IMR-90 (cell line): Measurements from ENCODE around the gene CGB5. TPM values are rescaled to one million over a fixed set of nuclear protein-coding genes. Genes with fewer than 3 reads are reported as not detected.

Experiments
- ATAC-seq: fragments of 200-7000 bp; cut with Tn5 transposase; 2 replicates; pipeline ENCODE4 v1.9.1; 2020; ENCODE audit warnings: low read depth, mild to moderate bottlenecking, moderate library complexity
- BruUV-seq: library from RNA; stranded (reverse); fragments of 400-500 nt; replicated peaks from 2 replicates; lab custom pipeline; 2021; lab: Mats Ljungman, UMichigan
- CTCF ChIA-PET: fragments of 300-600 bp; formaldehyde crosslinking; extraction: SDS; loops from one replicate; lab custom pipeline; 2021; ENCODE audit warnings: antibody characterized with exemption; lab: Yijun Ruan, JAX
- POLR2A ChIA-PET: fragments of 300-600 bp; sonication (Branson Sonifier 250); formaldehyde crosslinking; loops from one replicate; lab custom pipeline; 2022; ENCODE audit warnings: antibody characterized with exemption; ENCODE audit not compliant: unreplicated experiment; lab: Charles Lee
- DNase-seq: peaks from one replicate; pipeline ENCODE4 v3.0.0; 2013
- H2AFZ ChIP-seq: replicated peaks from 2 replicates; pipeline ENCODE3; 2013; ENCODE audit warnings: low read length, mild to moderate bottlenecking; ENCODE audit not compliant: poor library complexity
- H2AK5ac ChIP-seq: 2 replicates; pipeline ENCODE4 v1.6.1; 2013; ENCODE audit warnings: low read depth, low read length, inconsistent platforms
- H2AK9ac ChIP-seq: replicated peaks from 2 replicates; pipeline ENCODE3; 2013; ENCODE audit warnings: mild to moderate bottlenecking, low read depth, low read length, moderate library complexity; ENCODE audit not compliant: poor library complexity
- H2BK120ac ChIP-seq: 2 replicates; pipeline ENCODE4 v1.6.1; 2013; ENCODE audit warnings: low read depth, low read length, inconsistent platforms
- H2BK15ac ChIP-seq: 3 replicates; pipeline ENCODE4 v1.6.1; 2013; ENCODE audit warnings: low read depth, low read length, inconsistent platforms
- H2BK20ac ChIP-seq: 2 replicates; pipeline ENCODE4 v1.6.1; 2013; ENCODE audit warnings: low read depth, mild to moderate bottlenecking, inconsistent platforms, low read length, moderate library complexity
- H2BK5ac ChIP-seq: 2 replicates; pipeline ENCODE4 v1.6.1; 2013; ENCODE audit warnings: mild to moderate bottlenecking, low read depth, low read length, inconsistent platforms; ENCODE audit not compliant: poor library complexity, severe bottlenecking
- H3K14ac ChIP-seq: replicated peaks from 2 replicates; pipeline ENCODE4 v1.6.1; 2013; ENCODE audit warnings: low read depth, low read length, inconsistent platforms
- H3K18ac ChIP-seq: 2 replicates; pipeline ENCODE4 v1.6.1; 2013; ENCODE audit warnings: low read depth, low read length, control low read depth
- H3K23ac ChIP-seq: 2 replicates; pipeline ENCODE4 v1.6.1; 2013; ENCODE audit warnings: low read depth, low read length, inconsistent platforms
- H3K27ac ChIP-seq: 2 replicates; pipeline ENCODE4 v1.5.1; 2013; ENCODE audit warnings: mild to moderate bottlenecking, control low read depth, low read length; ENCODE audit not compliant: insufficient read depth
- H3K27me3 ChIP-seq: 2 replicates; pipeline ENCODE4 v1.6.1; 2013; ENCODE audit warnings: low read length; ENCODE audit not compliant: control insufficient read depth, insufficient read depth
- H3K36me3 ChIP-seq: 2 replicates; pipeline ENCODE4 v1.6.1; 2013; ENCODE audit warnings: low read length, mixed read lengths; ENCODE audit not compliant: control insufficient read depth, insufficient read depth
- H3K4ac ChIP-seq: 2 replicates; pipeline ENCODE4 v1.6.1; 2013; ENCODE audit warnings: low read depth, low read length, inconsistent platforms
- H3K4me1 ChIP-seq: 2 replicates; pipeline ENCODE4 v1.6.1; 2013; ENCODE audit warnings: low read length, mixed read lengths; ENCODE audit not compliant: control insufficient read depth, insufficient read depth
- H3K4me2 ChIP-seq: 2 replicates; pipeline ENCODE4 v1.6.1; 2013; ENCODE audit warnings: low read depth, mild to moderate bottlenecking, control low read depth, low read length, moderate library complexity
- H3K4me3 ChIP-seq: 2 replicates; pipeline ENCODE4 v1.5.1; 2013; ENCODE audit warnings: low read depth, mild to moderate bottlenecking, control low read depth, low read length, moderate library complexity; ENCODE audit not compliant: insufficient read depth
- H3K56ac ChIP-seq: 2 replicates; pipeline ENCODE4 v1.6.1; 2013; ENCODE audit warnings: low read length, inconsistent platforms; ENCODE audit not compliant: insufficient read depth; ENCODE audit errors: extremely low read depth
- H3K79me1 ChIP-seq, 2 experiments: 2 replicates each; pipeline ENCODE4 v1.6.1; 2013; ENCODE audit warnings: low read length in 2 of 2, inconsistent platforms in 1 of 2, low read depth in 1 of 2
- H3K9ac ChIP-seq: 2 replicates; pipeline ENCODE4 v1.6.1; 2013; ENCODE audit warnings: low read depth, low read length, control low read depth
- H3K9me1 ChIP-seq: 2 replicates; pipeline ENCODE4 v1.6.1; 2013; ENCODE audit warnings: low read length, inconsistent platforms; ENCODE audit not compliant: insufficient read depth
- H3K9me3 ChIP-seq: 2 replicates; pipeline ENCODE4 v1.6.1; 2013; ENCODE audit warnings: low read length; ENCODE audit not compliant: control insufficient read depth, insufficient read depth
- H4K20me1 ChIP-seq: 2 replicates; pipeline ENCODE4 v1.6.1; 2013; ENCODE audit warnings: low read length, inconsistent platforms; ENCODE audit not compliant: insufficient read depth
- H4K5ac ChIP-seq: 2 replicates; pipeline ENCODE4 v1.6.1; 2013; ENCODE audit warnings: mild to moderate bottlenecking, low read depth, low read length, control low read depth
- H4K8ac ChIP-seq, 2 experiments: 2 replicates each; pipeline ENCODE4 v1.6.1; 2013; ENCODE audit warnings: low read depth in 2 of 2, low read length in 2 of 2, control low read depth in 1 of 2, inconsistent platforms in 1 of 2
- H4K91ac ChIP-seq: 2 replicates; pipeline ENCODE4 v1.6.1; 2013; ENCODE audit warnings: low read depth, low read length, inconsistent platforms; ENCODE audit not compliant: insufficient read depth
- BHLHE40 ChIP-seq: fragments of 150-350 bp; IDR thresholded peaks from 2 replicates; pipeline ENCODE4 v1.6.1; 2016; ENCODE audit warnings: mild to moderate bottlenecking, low read depth, low read length
- CEBPB ChIP-seq: IDR thresholded peaks from 2 replicates; pipeline ENCODE4 v1.6.1; 2012; ENCODE audit warnings: low read depth, low read length, improper control_type of control experiment
- CHD1 ChIP-seq: IDR thresholded peaks from 2 replicates; pipeline ENCODE4 v1.6.1; 2012; ENCODE audit warnings: low read depth, low read length, improper control_type of control experiment
- FOS ChIP-seq: fragments of 150-350 bp; IDR thresholded peaks from 2 replicates; pipeline ENCODE4 v1.6.1; 2016; ENCODE audit warnings: low read depth, low read length
- MAFK ChIP-seq: IDR thresholded peaks from 2 replicates; pipeline ENCODE4 v1.6.1; 2012; ENCODE audit warnings: low read depth, low read length, improper control_type of control experiment
- MXI1 ChIP-seq: IDR thresholded peaks from 2 replicates; pipeline ENCODE4 v1.6.1; 2012; ENCODE audit warnings: low read depth, mild to moderate bottlenecking, low read length, moderate library complexity, borderline replicate concordance
- NFE2L2 ChIP-seq: fragments of 150-350 bp; IDR thresholded peaks from 2 replicates; pipeline ENCODE4 v1.6.1; 2016; ENCODE audit warnings: low read depth, mild to moderate bottlenecking, low read length
- POLR2A ChIP-seq: IDR thresholded peaks from 2 replicates; pipeline ENCODE4 v1.6.1; 2012; ENCODE audit warnings: mild to moderate bottlenecking, low read depth, low read length
- RAD21 ChIP-seq: IDR thresholded peaks from 2 replicates; pipeline ENCODE4 v1.6.1; 2012; ENCODE audit warnings: low read length, improper control_type of control experiment
- RCOR1 ChIP-seq: IDR thresholded peaks from 2 replicates; pipeline ENCODE4 v1.6.1; 2012; ENCODE audit warnings: mild to moderate bottlenecking, low read length, improper control_type of control experiment; ENCODE audit not compliant: insufficient replicate concordance
- RFX5 ChIP-seq: IDR thresholded peaks from 2 replicates; pipeline ENCODE4 v1.8.0; 2012; ENCODE audit warnings: low read depth, mild to moderate bottlenecking, low read length, moderate library complexity
- WGBS, 2 experiments: methylation state at CpG; one replicate each; pipeline versions ENCODE4 v1.1.5 to v1.1.7; 2013; ENCODE audit warnings: missing lambda C conversion rate in 2 of 2; ENCODE audit not compliant: insufficient read length in 1 of 2; ENCODE audit errors: extremely low coverage in 2 of 2; 5-methylcytosine and 5-hydroxymethylcytosine counted together
- dilution Hi-C: fragments of 300-500 bp; cut with HindIII; formaldehyde crosslinking; loops from one replicate; pipeline ENCODE4 v1.14.3; 2018; ENCODE audit warnings: low sequenced_read_pairs; ENCODE audit not compliant: unreplicated experiment
- in situ Hi-C: fragments of 300-500 bp; cut with MboI; formaldehyde crosslinking; loops from 3 replicates; pipeline ENCODE4 v1.14.3; 2019; ENCODE audit warnings: low sequenced_read_pairs, inconsistent platforms, mixed read lengths
- intact Hi-C: fragments of 100-400 bp; cut with micrococcal nuclease; formaldehyde crosslinking; loops from 2 replicates; pipeline ENCODE4 v1.10.0; 2022
- polyA plus RNA-seq, 3 experiments: library from polyadenylated mRNA; depleted of rRNA; stranded (reverse); fragments of >200 nt; gene quantifications; 2 replicates each; pipeline ENCODE4 v1.2.3, GENCODE V29; 2012; ENCODE audit warnings: low replicate concordance in 1 of 3
- total RNA-seq: library from RNA; depleted of rRNA; stranded (reverse); fragments of >200 nt; gene quantifications from 2 replicates; pipeline ENCODE4 v1.2.3, GENCODE V29; 2012
- TF ChIP-seq, protein P1 (sequence below): conservative IDR thresholded peaks from 2 replicates; pipeline ENCODE4 v1.5.1; 2012; ENCODE audit warnings: mild to moderate bottlenecking, low read depth, low read length, improper control_type of control experiment
- TF ChIP-seq, protein P2 (sequence below): fragments of 150-350 bp; IDR thresholded peaks from 2 replicates; pipeline ENCODE4 v1.6.1; 2017; ENCODE audit warnings: mild to moderate bottlenecking, antibody characterized with exemption, low read length, low read depth
- TF ChIP-seq, protein P3 (sequence below): fragments of 150-350 bp; IDR thresholded peaks from 2 replicates; pipeline ENCODE4 v1.6.1; 2016; ENCODE audit warnings: low read depth, mild to moderate bottlenecking, low read length, moderate library complexity, borderline replicate concordance

The CGB5 gene
- total and polyA plus RNA-seq, 2 of the 4 experiments (the other 2 are of a cell fraction): not detected

DNA sequence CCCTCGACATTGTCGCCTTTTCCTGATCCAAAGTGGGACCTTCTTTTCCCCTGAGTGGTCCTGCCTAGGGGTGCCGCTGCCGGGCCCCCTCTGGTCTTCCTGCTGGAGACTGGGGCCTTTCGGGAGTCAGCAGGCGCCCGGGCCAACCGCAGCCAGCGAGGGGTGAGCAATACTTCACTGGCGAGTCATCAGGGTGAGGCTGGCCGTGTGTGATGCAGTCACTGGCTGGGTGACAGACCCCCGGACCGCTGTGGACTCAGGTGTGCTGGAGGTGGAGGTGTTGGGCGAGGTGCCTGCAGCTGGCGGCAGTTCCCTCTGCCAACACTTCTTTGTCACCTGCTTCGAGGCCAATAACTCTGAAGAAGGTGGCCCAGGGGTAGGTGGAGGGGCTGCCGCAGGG lies 1.5 kb upstream of the CGB5 start:
- H3K4ac ChIP-seq: no peak overlapping the region
- H2AK9ac ChIP-seq: no peak overlapping the region
- no peak overlapping the region for H3K23ac ChIP-seq
- no peak overlapping the region for H2BK5ac ChIP-seq
- peaks cover 9% of the 10 kb centered on the region; the same call in 1 of the 2 replicates for H3K4me1 ChIP-seq
- in situ Hi-C loops (no loop called here), intact Hi-C loops (no loop called here), dilution Hi-C loops (no loop called here)
- no peak for ATAC-seq
- H4K91ac ChIP-seq: no peak overlapping the region
- H2BK20ac ChIP-seq: no peak overlapping the region
- no peak overlapping the region for H3K4me2 ChIP-seq
- no peak for DNase-seq
- BruUV-seq: no TSS peak
- WGBS, 2 experiments: 70% methylated on average over 7 of the region's 17 CpGs; no CpG with 5 or more reads in 1 of the 2 experiments
- H2AFZ ChIP-seq: no peak overlapping the region
- no peak overlapping the region for H3K9ac ChIP-seq
- H3K79me1 ChIP-seq: no peaks in the 10 kb centered on the region
- no peaks in the 10 kb centered on the region for H3K9me1 ChIP-seq
- H4K5ac ChIP-seq: no peak overlapping the region
- no peak overlapping the region for H3K4me3 ChIP-seq
- no peak overlapping the region for H3K18ac ChIP-seq
- H3K27me3 ChIP-seq: no peaks in the 10 kb centered on the region
- H4K20me1 ChIP-seq: no peaks in the 10 kb centered on the region
- ChIA-PET CTCF (no interaction called here), POLR2A (no interaction called here)
- H3K27ac ChIP-seq: no peak overlapping the region
- no peaks in the 10 kb centered on the region for H3K9me3 ChIP-seq
- H2AK5ac ChIP-seq: peak overlapping the region; percentile 50; the same call in 1 of the 2 replicates
- H3K14ac ChIP-seq: no peak overlapping the region
- no peak overlapping the region for H4K8ac ChIP-seq
- no peaks in the 10 kb centered on the region for H3K36me3 ChIP-seq
- H2BK120ac ChIP-seq: 0 out of 2 replicates have a peak overlapping the region, but pooled peaks have one; percentile 40
- TF ChIP-seq, protein P1, sequence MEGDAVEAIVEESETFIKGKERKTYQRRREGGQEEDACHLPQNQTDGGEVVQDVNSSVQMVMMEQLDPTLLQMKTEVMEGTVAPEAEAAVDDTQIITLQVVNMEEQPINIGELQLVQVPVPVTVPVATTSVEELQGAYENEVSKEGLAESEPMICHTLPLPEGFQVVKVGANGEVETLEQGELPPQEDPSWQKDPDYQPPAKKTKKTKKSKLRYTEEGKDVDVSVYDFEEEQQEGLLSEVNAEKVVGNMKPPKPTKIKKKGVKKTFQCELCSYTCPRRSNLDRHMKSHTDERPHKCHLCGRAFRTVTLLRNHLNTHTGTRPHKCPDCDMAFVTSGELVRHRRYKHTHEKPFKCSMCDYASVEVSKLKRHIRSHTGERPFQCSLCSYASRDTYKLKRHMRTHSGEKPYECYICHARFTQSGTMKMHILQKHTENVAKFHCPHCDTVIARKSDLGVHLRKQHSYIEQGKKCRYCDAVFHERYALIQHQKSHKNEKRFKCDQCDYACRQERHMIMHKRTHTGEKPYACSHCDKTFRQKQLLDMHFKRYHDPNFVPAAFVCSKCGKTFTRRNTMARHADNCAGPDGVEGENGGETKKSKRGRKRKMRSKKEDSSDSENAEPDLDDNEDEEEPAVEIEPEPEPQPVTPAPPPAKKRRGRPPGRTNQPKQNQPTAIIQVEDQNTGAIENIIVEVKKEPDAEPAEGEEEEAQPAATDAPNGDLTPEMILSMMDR: no peak
- TF ChIP-seq BHLHE40 (no peak), CEBPB (no peak), POLR2A (no peak), RAD21 (no peak), RCOR1 (no peak), CHD1 (no peak), RFX5 (no peak), NFE2L2 (no peak), FOS (no peak), MAFK (no peak), MXI1 (no peak)
- TF ChIP-seq, protein P2, sequence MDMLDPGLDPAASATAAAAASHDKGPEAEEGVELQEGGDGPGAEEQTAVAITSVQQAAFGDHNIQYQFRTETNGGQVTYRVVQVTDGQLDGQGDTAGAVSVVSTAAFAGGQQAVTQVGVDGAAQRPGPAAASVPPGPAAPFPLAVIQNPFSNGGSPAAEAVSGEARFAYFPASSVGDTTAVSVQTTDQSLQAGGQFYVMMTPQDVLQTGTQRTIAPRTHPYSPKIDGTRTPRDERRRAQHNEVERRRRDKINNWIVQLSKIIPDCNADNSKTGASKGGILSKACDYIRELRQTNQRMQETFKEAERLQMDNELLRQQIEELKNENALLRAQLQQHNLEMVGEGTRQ: no peak
- TF ChIP-seq, protein P3, sequence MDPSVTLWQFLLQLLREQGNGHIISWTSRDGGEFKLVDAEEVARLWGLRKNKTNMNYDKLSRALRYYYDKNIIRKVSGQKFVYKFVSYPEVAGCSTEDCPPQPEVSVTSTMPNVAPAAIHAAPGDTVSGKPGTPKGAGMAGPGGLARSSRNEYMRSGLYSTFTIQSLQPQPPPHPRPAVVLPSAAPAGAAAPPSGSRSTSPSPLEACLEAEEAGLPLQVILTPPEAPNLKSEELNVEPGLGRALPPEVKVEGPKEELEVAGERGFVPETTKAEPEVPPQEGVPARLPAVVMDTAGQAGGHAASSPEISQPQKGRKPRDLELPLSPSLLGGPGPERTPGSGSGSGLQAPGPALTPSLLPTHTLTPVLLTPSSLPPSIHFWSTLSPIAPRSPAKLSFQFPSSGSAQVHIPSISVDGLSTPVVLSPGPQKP: no peak
- no peak overlapping the region for H2BK15ac ChIP-seq
- H3K56ac ChIP-seq: no peak overlapping the region
